OCI-LY7 (cell line): Measurements from ENCODE around the gene TNFRSF1A.

ENCODE experiments used
- EZH2phosphoT487 ChIP-seq: fragments of 200-600 bp; sonication (generic); IDR thresholded peaks from 2 replicates; pipeline ENCODE4 v1.6.1; 2018; ENCODE audit warnings: low read depth, borderline replicate concordance, mild to moderate bottlenecking, mixed run types, antibody characterized with exemption, low read length, moderate library complexity, mixed read lengths
- TF ChIP-seq, protein P1 (sequence below): fragments of 200-600 bp; sonication (generic); conservative IDR thresholded peaks from 2 replicates; pipeline ENCODE4 v1.5.1; 2014; ENCODE audit warnings: mild to moderate bottlenecking, antibody characterized with exemption, low read length, moderate library complexity, mixed read lengths

DNA sequence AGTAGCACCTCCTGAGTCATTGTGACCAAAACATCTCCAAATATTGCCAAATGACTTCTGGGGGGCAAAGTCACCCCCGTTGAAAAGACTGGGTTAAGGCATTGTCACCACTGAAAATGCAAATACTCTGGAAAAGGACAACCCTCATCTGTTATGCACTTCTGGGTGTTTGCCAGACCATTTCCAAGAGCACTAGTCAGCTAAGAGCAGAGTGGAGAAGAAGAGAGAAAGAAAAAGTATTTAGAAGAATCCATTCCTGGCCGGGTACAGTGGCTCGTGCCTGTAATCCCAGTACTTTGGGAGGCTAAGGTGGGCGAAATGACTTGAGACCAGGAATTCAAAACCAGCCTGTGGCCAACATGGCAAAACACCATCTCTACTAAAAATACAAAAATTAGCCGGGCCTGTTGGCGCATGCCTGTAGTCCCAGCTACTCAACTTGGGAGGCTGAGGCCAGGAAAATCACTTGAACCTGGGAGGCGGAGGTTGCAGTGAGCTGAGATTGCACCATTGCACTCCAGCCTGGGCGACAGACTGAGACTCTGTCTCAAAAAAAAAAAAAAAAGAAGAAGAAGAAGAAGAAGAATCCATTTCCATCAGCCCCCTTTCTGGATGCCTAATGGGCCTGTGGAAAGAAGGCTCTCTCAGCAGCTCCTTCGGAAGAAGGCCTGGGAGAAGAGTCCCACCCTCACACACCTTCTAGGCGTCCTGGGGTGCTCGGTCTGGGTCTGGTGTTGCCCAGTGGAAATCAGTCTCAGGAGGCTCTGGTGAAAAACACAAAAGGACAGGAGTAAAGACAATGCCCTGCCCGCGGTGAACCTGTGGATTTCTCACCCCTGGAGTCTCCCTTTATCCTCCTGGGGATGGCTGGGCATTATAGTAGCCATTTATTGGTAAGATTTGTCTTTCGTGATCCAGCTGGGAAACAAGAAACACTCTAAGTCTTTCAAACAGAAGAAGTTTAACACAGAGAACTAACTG, 38.6 kb upstream of the TNFRSF1A start:
- TF ChIP-seq, protein P1, sequence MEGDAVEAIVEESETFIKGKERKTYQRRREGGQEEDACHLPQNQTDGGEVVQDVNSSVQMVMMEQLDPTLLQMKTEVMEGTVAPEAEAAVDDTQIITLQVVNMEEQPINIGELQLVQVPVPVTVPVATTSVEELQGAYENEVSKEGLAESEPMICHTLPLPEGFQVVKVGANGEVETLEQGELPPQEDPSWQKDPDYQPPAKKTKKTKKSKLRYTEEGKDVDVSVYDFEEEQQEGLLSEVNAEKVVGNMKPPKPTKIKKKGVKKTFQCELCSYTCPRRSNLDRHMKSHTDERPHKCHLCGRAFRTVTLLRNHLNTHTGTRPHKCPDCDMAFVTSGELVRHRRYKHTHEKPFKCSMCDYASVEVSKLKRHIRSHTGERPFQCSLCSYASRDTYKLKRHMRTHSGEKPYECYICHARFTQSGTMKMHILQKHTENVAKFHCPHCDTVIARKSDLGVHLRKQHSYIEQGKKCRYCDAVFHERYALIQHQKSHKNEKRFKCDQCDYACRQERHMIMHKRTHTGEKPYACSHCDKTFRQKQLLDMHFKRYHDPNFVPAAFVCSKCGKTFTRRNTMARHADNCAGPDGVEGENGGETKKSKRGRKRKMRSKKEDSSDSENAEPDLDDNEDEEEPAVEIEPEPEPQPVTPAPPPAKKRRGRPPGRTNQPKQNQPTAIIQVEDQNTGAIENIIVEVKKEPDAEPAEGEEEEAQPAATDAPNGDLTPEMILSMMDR, result no peak
- no peak for TF ChIP-seq EZH2phosphoT487
